GM12873 (cell line): ENCODE data around the gene JAK3.

ENCODE experiments used
- CTCF ChIP-seq: IDR thresholded peaks from 2 replicates; pipeline ENCODE4 v1.5.1; 2012; ENCODE audit warnings: low read depth, mild to moderate bottlenecking, moderate library complexity, low read length, control low read depth; ENCODE audit not compliant: insufficient read depth; ENCODE audit errors: missing control alignments

Gene JAK3

GRCh38 chr19:17871032-17871877, 23.5 kb upstream of the JAK3 start:
- no peak for TF ChIP-seq CTCF

GRCh38 chr19:17869114-17869608, 21.4 kb upstream of the JAK3 start:
- no peak for TF ChIP-seq CTCF

GRCh38 chr19:17868669-17869068, 20.9 kb upstream of the JAK3 start:
- TF ChIP-seq CTCF: no peak

GRCh38 chr19:17866964-17867486, 19.2 kb upstream of the JAK3 start:
- TF ChIP-seq CTCF: no peak

- no peak for TF ChIP-seq CTCF
These were observed 18.7 kb upstream of the JAK3 start for GRCh38 chr19:17866312-17866963.

GRCh38 chr19:17865364-17866311, 17.9 kb upstream of the JAK3 start:
- TF ChIP-seq CTCF: no peak
